IMR-90 (cell line): Measurements from ENCODE around the gene AK1. TPM values are rescaled to one million over a fixed set of nuclear protein-coding genes. Genes with fewer than 3 reads are reported as not detected.
A peak's percentile ranks its signal among the peaks of the same experiment; 100 is the strongest.

Source experiments
- ATAC-seq: fragments of 200-7000 bp; cut with Tn5 transposase; 2 replicates; pipeline ENCODE4 v1.9.1; 2020; ENCODE audit warnings: low read depth, mild to moderate bottlenecking, moderate library complexity
- BruUV-seq: library from RNA; stranded (reverse); fragments of 400-500 nt; replicated peaks from 2 replicates; lab custom pipeline; 2021; lab: Mats Ljungman, UMichigan
- CTCF ChIA-PET: fragments of 300-600 bp; formaldehyde crosslinking; extraction: SDS; loops from one replicate; lab custom pipeline; 2021; ENCODE audit warnings: antibody characterized with exemption; lab: Yijun Ruan, JAX
- POLR2A ChIA-PET: fragments of 300-600 bp; sonication (Branson Sonifier 250); formaldehyde crosslinking; loops from one replicate; lab custom pipeline; 2022; ENCODE audit warnings: antibody characterized with exemption; ENCODE audit not compliant: unreplicated experiment; lab: Charles Lee
- DNase-seq: peaks from one replicate; pipeline ENCODE4 v3.0.0; 2013
- H2AFZ ChIP-seq: replicated peaks from 2 replicates; pipeline ENCODE3; 2013; ENCODE audit warnings: low read length, mild to moderate bottlenecking; ENCODE audit not compliant: poor library complexity
- H2AK5ac ChIP-seq: 2 replicates; pipeline ENCODE4 v1.6.1; 2013; ENCODE audit warnings: low read depth, low read length, inconsistent platforms
- H2AK9ac ChIP-seq: replicated peaks from 2 replicates; pipeline ENCODE3; 2013; ENCODE audit warnings: mild to moderate bottlenecking, low read depth, low read length, moderate library complexity; ENCODE audit not compliant: poor library complexity
- H2BK120ac ChIP-seq: 2 replicates; pipeline ENCODE4 v1.6.1; 2013; ENCODE audit warnings: low read depth, low read length, inconsistent platforms
- H2BK15ac ChIP-seq: 3 replicates; pipeline ENCODE4 v1.6.1; 2013; ENCODE audit warnings: low read depth, low read length, inconsistent platforms
- H2BK20ac ChIP-seq: 2 replicates; pipeline ENCODE4 v1.6.1; 2013; ENCODE audit warnings: low read depth, mild to moderate bottlenecking, inconsistent platforms, low read length, moderate library complexity
- H2BK5ac ChIP-seq: 2 replicates; pipeline ENCODE4 v1.6.1; 2013; ENCODE audit warnings: mild to moderate bottlenecking, low read depth, low read length, inconsistent platforms; ENCODE audit not compliant: poor library complexity, severe bottlenecking
- H3K14ac ChIP-seq: replicated peaks from 2 replicates; pipeline ENCODE4 v1.6.1; 2013; ENCODE audit warnings: low read depth, low read length, inconsistent platforms
- H3K18ac ChIP-seq: 2 replicates; pipeline ENCODE4 v1.6.1; 2013; ENCODE audit warnings: low read depth, low read length, control low read depth
- H3K23ac ChIP-seq: 2 replicates; pipeline ENCODE4 v1.6.1; 2013; ENCODE audit warnings: low read depth, low read length, inconsistent platforms
- H3K27ac ChIP-seq: 2 replicates; pipeline ENCODE4 v1.5.1; 2013; ENCODE audit warnings: mild to moderate bottlenecking, control low read depth, low read length; ENCODE audit not compliant: insufficient read depth
- H3K27me3 ChIP-seq: 2 replicates; pipeline ENCODE4 v1.6.1; 2013; ENCODE audit warnings: low read length; ENCODE audit not compliant: control insufficient read depth, insufficient read depth
- H3K36me3 ChIP-seq: 2 replicates; pipeline ENCODE4 v1.6.1; 2013; ENCODE audit warnings: low read length, mixed read lengths; ENCODE audit not compliant: control insufficient read depth, insufficient read depth
- H3K4ac ChIP-seq: 2 replicates; pipeline ENCODE4 v1.6.1; 2013; ENCODE audit warnings: low read depth, low read length, inconsistent platforms
- H3K4me1 ChIP-seq: 2 replicates; pipeline ENCODE4 v1.6.1; 2013; ENCODE audit warnings: low read length, mixed read lengths; ENCODE audit not compliant: control insufficient read depth, insufficient read depth
- H3K4me2 ChIP-seq: 2 replicates; pipeline ENCODE4 v1.6.1; 2013; ENCODE audit warnings: low read depth, mild to moderate bottlenecking, control low read depth, low read length, moderate library complexity
- H3K4me3 ChIP-seq: 2 replicates; pipeline ENCODE4 v1.5.1; 2013; ENCODE audit warnings: low read depth, mild to moderate bottlenecking, control low read depth, low read length, moderate library complexity; ENCODE audit not compliant: insufficient read depth
- H3K56ac ChIP-seq: 2 replicates; pipeline ENCODE4 v1.6.1; 2013; ENCODE audit warnings: low read length, inconsistent platforms; ENCODE audit not compliant: insufficient read depth; ENCODE audit errors: extremely low read depth
- H3K79me1 ChIP-seq, 2 experiments: 2 replicates each; pipeline ENCODE4 v1.6.1; 2013; ENCODE audit warnings: low read length in 2 of 2, inconsistent platforms in 1 of 2, low read depth in 1 of 2
- H3K9ac ChIP-seq: 2 replicates; pipeline ENCODE4 v1.6.1; 2013; ENCODE audit warnings: low read depth, low read length, control low read depth
- H3K9me1 ChIP-seq: 2 replicates; pipeline ENCODE4 v1.6.1; 2013; ENCODE audit warnings: low read length, inconsistent platforms; ENCODE audit not compliant: insufficient read depth
- H3K9me3 ChIP-seq: 2 replicates; pipeline ENCODE4 v1.6.1; 2013; ENCODE audit warnings: low read length; ENCODE audit not compliant: control insufficient read depth, insufficient read depth
- H4K20me1 ChIP-seq: 2 replicates; pipeline ENCODE4 v1.6.1; 2013; ENCODE audit warnings: low read length, inconsistent platforms; ENCODE audit not compliant: insufficient read depth
- H4K5ac ChIP-seq: 2 replicates; pipeline ENCODE4 v1.6.1; 2013; ENCODE audit warnings: mild to moderate bottlenecking, low read depth, low read length, control low read depth
- H4K8ac ChIP-seq, 2 experiments: 2 replicates each; pipeline ENCODE4 v1.6.1; 2013; ENCODE audit warnings: low read depth in 2 of 2, low read length in 2 of 2, control low read depth in 1 of 2, inconsistent platforms in 1 of 2
- H4K91ac ChIP-seq: 2 replicates; pipeline ENCODE4 v1.6.1; 2013; ENCODE audit warnings: low read depth, low read length, inconsistent platforms; ENCODE audit not compliant: insufficient read depth
- BHLHE40 ChIP-seq: fragments of 150-350 bp; IDR thresholded peaks from 2 replicates; pipeline ENCODE4 v1.6.1; 2016; ENCODE audit warnings: mild to moderate bottlenecking, low read depth, low read length
- CEBPB ChIP-seq: IDR thresholded peaks from 2 replicates; pipeline ENCODE4 v1.6.1; 2012; ENCODE audit warnings: low read depth, low read length, improper control_type of control experiment
- CHD1 ChIP-seq: IDR thresholded peaks from 2 replicates; pipeline ENCODE4 v1.6.1; 2012; ENCODE audit warnings: low read depth, low read length, improper control_type of control experiment
- CTCF ChIP-seq: conservative IDR thresholded peaks from 2 replicates; pipeline ENCODE4 v1.5.1; 2012; ENCODE audit warnings: mild to moderate bottlenecking, low read depth, low read length, improper control_type of control experiment
- ELK1 ChIP-seq: fragments of 150-350 bp; IDR thresholded peaks from 2 replicates; pipeline ENCODE4 v1.6.1; 2016; ENCODE audit warnings: low read depth, mild to moderate bottlenecking, low read length, moderate library complexity, borderline replicate concordance
- FOS ChIP-seq: fragments of 150-350 bp; IDR thresholded peaks from 2 replicates; pipeline ENCODE4 v1.6.1; 2016; ENCODE audit warnings: low read depth, low read length
- MAFK ChIP-seq: IDR thresholded peaks from 2 replicates; pipeline ENCODE4 v1.6.1; 2012; ENCODE audit warnings: low read depth, low read length, improper control_type of control experiment
- MAZ ChIP-seq: IDR thresholded peaks from 2 replicates; pipeline ENCODE4 v1.6.1; 2012; ENCODE audit warnings: low read depth, mild to moderate bottlenecking, low read length, improper control_type of control experiment, moderate library complexity, borderline replicate concordance
- MXI1 ChIP-seq: IDR thresholded peaks from 2 replicates; pipeline ENCODE4 v1.6.1; 2012; ENCODE audit warnings: low read depth, mild to moderate bottlenecking, low read length, moderate library complexity, borderline replicate concordance
- NFE2L2 ChIP-seq: fragments of 150-350 bp; IDR thresholded peaks from 2 replicates; pipeline ENCODE4 v1.6.1; 2016; ENCODE audit warnings: low read depth, mild to moderate bottlenecking, low read length
- POLR2A ChIP-seq: IDR thresholded peaks from 2 replicates; pipeline ENCODE4 v1.6.1; 2012; ENCODE audit warnings: mild to moderate bottlenecking, low read depth, low read length
- RAD21 ChIP-seq: IDR thresholded peaks from 2 replicates; pipeline ENCODE4 v1.6.1; 2012; ENCODE audit warnings: low read length, improper control_type of control experiment
- RCOR1 ChIP-seq: IDR thresholded peaks from 2 replicates; pipeline ENCODE4 v1.6.1; 2012; ENCODE audit warnings: mild to moderate bottlenecking, low read length, improper control_type of control experiment; ENCODE audit not compliant: insufficient replicate concordance
- RFX5 ChIP-seq: IDR thresholded peaks from 2 replicates; pipeline ENCODE4 v1.8.0; 2012; ENCODE audit warnings: low read depth, mild to moderate bottlenecking, low read length, moderate library complexity
- SMC3 ChIP-seq: fragments of 150-350 bp; IDR thresholded peaks from 2 replicates; pipeline ENCODE4 v1.6.1; 2016; ENCODE audit warnings: low read depth, mild to moderate bottlenecking, antibody characterized with exemption, low read length, moderate library complexity
- USF2 ChIP-seq: fragments of 150-350 bp; IDR thresholded peaks from 2 replicates; pipeline ENCODE4 v1.6.1; 2017; ENCODE audit warnings: mild to moderate bottlenecking, antibody characterized with exemption, low read length, low read depth
- WGBS, 2 experiments: methylation state at CpG; one replicate each; pipeline versions ENCODE4 v1.1.5 to v1.1.7; 2013; ENCODE audit warnings: missing lambda C conversion rate in 2 of 2; ENCODE audit not compliant: insufficient read length in 1 of 2; ENCODE audit errors: extremely low coverage in 2 of 2; 5-methylcytosine and 5-hydroxymethylcytosine counted together
- dilution Hi-C: fragments of 300-500 bp; cut with HindIII; formaldehyde crosslinking; loops from one replicate; pipeline ENCODE4 v1.14.3; 2018; ENCODE audit warnings: low sequenced_read_pairs; ENCODE audit not compliant: unreplicated experiment
- in situ Hi-C: fragments of 300-500 bp; cut with MboI; formaldehyde crosslinking; loops from 3 replicates; pipeline ENCODE4 v1.14.3; 2019; ENCODE audit warnings: low sequenced_read_pairs, inconsistent platforms, mixed read lengths
- intact Hi-C: fragments of 100-400 bp; cut with micrococcal nuclease; formaldehyde crosslinking; loops from 2 replicates; pipeline ENCODE4 v1.10.0; 2022
- polyA plus RNA-seq, 3 experiments: library from polyadenylated mRNA; depleted of rRNA; stranded (reverse); fragments of >200 nt; gene quantifications; 2 replicates each; pipeline ENCODE4 v1.2.3, GENCODE V29; 2012; ENCODE audit warnings: low replicate concordance in 1 of 3
- total RNA-seq: library from RNA; depleted of rRNA; stranded (reverse); fragments of >200 nt; gene quantifications from 2 replicates; pipeline ENCODE4 v1.2.3, GENCODE V29; 2012

Gene AK1
- total and polyA plus RNA-seq, 2 of the 4 experiments (the other 2 are of a cell fraction) = 44.8 to 119 TPM

GRCh38 chr9:127855522-127855921, 22.0 kb downstream of the AK1 start:
- Histone ChIP-seq H3K9ac (no peak overlapping the region), H3K4me1 (peaks cover 11% of the 10 kb centered on the region), H4K8ac (peak overlapping the region in 1 of 2 experiments; percentile 92; a peak in 2 of 4 replicates), H4K20me1 (no peaks in the 10 kb centered on the region), H2BK5ac (no peak overlapping the region), H3K18ac (no peak overlapping the region), H2AK9ac (no peak overlapping the region), H3K56ac (no peak overlapping the region), H4K5ac (no peak overlapping the region), H3K4me3 (no peak overlapping the region), H3K9me3 (no peaks in the 10 kb centered on the region), H3K4me2 (no peak overlapping the region), H2BK15ac (peak overlapping the region; percentile 73; the same call in 1 of the 3 replicates), H3K9me1 (peaks cover 12% of the 10 kb centered on the region), H2AK5ac (0 out of 2 replicates have a peak overlapping the region, but pooled peaks have one; percentile 24), H3K79me1 (peaks cover 0 to 34% of the 10 kb centered on the region in 2 experiments; a peak in 3 of 4 replicates), H3K36me3 (peaks cover 7% of the 10 kb centered on the region), H4K91ac (no peak overlapping the region), H3K14ac (no peak overlapping the region), H2BK120ac (no peak overlapping the region), H3K23ac (no peak overlapping the region), H2BK20ac (no peak overlapping the region), H3K27me3 (no peaks in the 10 kb centered on the region), H2AFZ (no peak overlapping the region), H3K27ac (no peak overlapping the region), H3K4ac (no peak overlapping the region; the same call in 1 of the 2 replicates)
- TF ChIP-seq MXI1 (no peak), RFX5 (no peak), CEBPB (no peak), RAD21 (no peak), MAFK (no peak), MAZ (no peak), POLR2A (no peak), CTCF (no peak), BHLHE40 (no peak), USF2 (no peak), NFE2L2 (no peak), RCOR1 (no peak), FOS (no peak), SMC3 (no peak), CHD1 (no peak), ELK1 (no peak)
- no TSS peak for BruUV-seq
- dilution Hi-C loops = no loop called here
- in situ Hi-C loops = no loop called here
- intact Hi-C loops = no loop called here
- 92% methylated on average over 2 of the region's 5 CpGs; no CpG with 5 or more reads in 1 of the 2 experiments for WGBS, 2 experiments
- POLR2A ChIA-PET = interaction anchor here (0.6 to 1.6 kb wide), 2 partner anchors 16 to 17 kb away, joined by 4 to 6 read pairs; no protein-coding TSS in a partner anchor
- CTCF ChIA-PET = no interaction called here
- no peak for DNase-seq
- no peak for ATAC-seq
